ENCODE data around the gene PFN3.

PFN3 gene

DNA sequence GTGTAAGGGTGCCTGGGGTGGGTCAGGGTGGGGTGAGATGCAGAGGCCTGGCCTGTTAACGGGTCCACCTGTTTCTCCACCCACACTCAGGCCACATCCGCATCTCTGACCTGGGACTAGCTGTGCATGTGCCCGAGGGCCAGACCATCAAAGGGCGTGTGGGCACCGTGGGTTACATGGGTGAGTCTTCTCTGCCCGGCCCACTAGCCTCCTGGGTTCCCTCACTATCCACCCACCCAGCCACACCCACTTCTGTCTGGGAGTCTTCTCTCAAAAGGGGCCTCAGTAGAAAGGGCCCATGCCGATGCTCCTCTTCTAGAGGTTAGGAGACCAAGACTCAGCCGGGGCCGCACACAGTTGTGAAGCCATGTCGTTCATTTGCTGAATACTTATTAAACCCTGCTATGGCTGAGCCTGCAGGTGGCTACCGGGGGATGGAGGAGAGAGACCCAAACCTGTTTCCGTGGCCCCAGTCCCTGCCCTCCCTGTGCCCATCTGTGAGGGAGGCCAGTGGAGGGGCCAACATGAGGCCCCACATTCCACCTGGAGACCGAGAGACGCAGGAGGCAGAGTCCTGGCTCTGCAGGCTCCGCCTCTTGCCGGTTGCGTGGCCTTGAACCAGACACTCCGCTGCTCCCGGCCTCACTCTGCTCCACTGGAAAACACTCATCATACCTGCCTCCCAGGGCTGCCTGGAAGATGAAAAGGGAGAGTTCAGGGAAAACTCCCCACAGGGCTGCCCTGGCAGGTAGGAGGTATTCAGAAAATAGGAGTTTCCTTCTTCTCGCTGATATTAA is 34.7 kb upstream of the PFN3 start:
- TF ChIP-seq POLR2AphosphoS5 (IDR thresholded peaks at IDR 0.05; ENCODE audit: low read depth, low read length) (no peak), TAF1 (IDR thresholded peaks at IDR 0.05; ENCODE audit: borderline replicate concordance, insufficient read depth, low read length) (no peak), FOXP2 (optimal IDR thresholded peaks at IDR 0.05; ENCODE audit: borderline replicate concordance, extremely low read depth, extremely low read length, insufficient read depth) (no peak), SIN3A (IDR thresholded peaks at IDR 0.05; ENCODE audit: borderline replicate concordance, insufficient read depth, low read length) (no peak)
- TF ChIP-seq, protein P1, sequence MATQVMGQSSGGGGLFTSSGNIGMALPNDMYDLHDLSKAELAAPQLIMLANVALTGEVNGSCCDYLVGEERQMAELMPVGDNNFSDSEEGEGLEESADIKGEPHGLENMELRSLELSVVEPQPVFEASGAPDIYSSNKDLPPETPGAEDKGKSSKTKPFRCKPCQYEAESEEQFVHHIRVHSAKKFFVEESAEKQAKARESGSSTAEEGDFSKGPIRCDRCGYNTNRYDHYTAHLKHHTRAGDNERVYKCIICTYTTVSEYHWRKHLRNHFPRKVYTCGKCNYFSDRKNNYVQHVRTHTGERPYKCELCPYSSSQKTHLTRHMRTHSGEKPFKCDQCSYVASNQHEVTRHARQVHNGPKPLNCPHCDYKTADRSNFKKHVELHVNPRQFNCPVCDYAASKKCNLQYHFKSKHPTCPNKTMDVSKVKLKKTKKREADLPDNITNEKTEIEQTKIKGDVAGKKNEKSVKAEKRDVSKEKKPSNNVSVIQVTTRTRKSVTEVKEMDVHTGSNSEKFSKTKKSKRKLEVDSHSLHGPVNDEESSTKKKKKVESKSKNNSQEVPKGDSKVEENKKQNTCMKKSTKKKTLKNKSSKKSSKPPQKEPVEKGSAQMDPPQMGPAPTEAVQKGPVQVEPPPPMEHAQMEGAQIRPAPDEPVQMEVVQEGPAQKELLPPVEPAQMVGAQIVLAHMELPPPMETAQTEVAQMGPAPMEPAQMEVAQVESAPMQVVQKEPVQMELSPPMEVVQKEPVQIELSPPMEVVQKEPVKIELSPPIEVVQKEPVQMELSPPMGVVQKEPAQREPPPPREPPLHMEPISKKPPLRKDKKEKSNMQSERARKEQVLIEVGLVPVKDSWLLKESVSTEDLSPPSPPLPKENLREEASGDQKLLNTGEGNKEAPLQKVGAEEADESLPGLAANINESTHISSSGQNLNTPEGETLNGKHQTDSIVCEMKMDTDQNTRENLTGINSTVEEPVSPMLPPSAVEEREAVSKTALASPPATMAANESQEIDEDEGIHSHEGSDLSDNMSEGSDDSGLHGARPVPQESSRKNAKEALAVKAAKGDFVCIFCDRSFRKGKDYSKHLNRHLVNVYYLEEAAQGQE (IDR thresholded peaks at IDR 0.05; ENCODE audit: insufficient read depth in 1 of 2, low read depth in 2 of 2, low read length in 2 of 2): no peak

DNA sequence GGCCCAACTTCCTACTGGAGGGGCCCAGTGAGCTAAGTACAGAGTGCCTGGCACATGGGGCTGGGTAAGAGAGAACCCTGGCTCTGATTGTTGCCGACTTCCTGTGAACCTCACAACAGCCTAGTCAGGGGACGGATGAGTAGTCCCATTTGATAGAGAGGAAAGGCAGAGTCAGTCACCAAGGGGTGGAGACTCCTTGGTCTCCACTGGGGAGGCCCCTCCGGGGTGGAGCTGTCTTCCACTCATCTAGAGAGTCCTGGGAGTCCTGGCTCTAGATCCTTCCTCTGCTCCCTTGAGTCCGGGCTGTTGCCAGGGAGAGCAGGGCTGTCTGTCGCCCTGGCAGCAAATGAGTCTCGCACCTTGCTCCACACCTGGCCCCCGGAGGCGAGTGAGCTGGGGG is 34.0 kb upstream of the PFN3 start:
- TF ChIP-seq, protein P1 (IDR thresholded peaks at IDR 0.05; ENCODE audit: insufficient read depth in 1 of 2, low read depth in 2 of 2, low read length in 2 of 2): no peak
- TF ChIP-seq SIN3A (IDR thresholded peaks at IDR 0.05; ENCODE audit: borderline replicate concordance, insufficient read depth, low read length): no peak
- TF ChIP-seq FOXP2 (optimal IDR thresholded peaks at IDR 0.05; ENCODE audit: borderline replicate concordance, extremely low read depth, extremely low read length, insufficient read depth): no peak
- no peak for TF ChIP-seq TAF1 (IDR thresholded peaks at IDR 0.05; ENCODE audit: borderline replicate concordance, insufficient read depth, low read length)
- TF ChIP-seq POLR2AphosphoS5 (IDR thresholded peaks at IDR 0.05; ENCODE audit: low read depth, low read length): no peak

GRCh38 chr5:177433658-177434217 is 33.3 kb upstream of the PFN3 start:
- TF ChIP-seq, protein P1 (IDR thresholded peaks at IDR 0.05; ENCODE audit: insufficient read depth in 1 of 2, low read depth in 2 of 2, low read length in 2 of 2): no peak
- TF ChIP-seq SIN3A (IDR thresholded peaks at IDR 0.05; ENCODE audit: borderline replicate concordance, insufficient read depth, low read length): no peak
- TF ChIP-seq FOXP2 (optimal IDR thresholded peaks at IDR 0.05; ENCODE audit: borderline replicate concordance, extremely low read depth, extremely low read length, insufficient read depth): no peak
- TF ChIP-seq POLR2AphosphoS5 (IDR thresholded peaks at IDR 0.05; ENCODE audit: low read depth, low read length): no peak
- no peak for TF ChIP-seq TAF1 (IDR thresholded peaks at IDR 0.05; ENCODE audit: borderline replicate concordance, insufficient read depth, low read length)

DNA sequence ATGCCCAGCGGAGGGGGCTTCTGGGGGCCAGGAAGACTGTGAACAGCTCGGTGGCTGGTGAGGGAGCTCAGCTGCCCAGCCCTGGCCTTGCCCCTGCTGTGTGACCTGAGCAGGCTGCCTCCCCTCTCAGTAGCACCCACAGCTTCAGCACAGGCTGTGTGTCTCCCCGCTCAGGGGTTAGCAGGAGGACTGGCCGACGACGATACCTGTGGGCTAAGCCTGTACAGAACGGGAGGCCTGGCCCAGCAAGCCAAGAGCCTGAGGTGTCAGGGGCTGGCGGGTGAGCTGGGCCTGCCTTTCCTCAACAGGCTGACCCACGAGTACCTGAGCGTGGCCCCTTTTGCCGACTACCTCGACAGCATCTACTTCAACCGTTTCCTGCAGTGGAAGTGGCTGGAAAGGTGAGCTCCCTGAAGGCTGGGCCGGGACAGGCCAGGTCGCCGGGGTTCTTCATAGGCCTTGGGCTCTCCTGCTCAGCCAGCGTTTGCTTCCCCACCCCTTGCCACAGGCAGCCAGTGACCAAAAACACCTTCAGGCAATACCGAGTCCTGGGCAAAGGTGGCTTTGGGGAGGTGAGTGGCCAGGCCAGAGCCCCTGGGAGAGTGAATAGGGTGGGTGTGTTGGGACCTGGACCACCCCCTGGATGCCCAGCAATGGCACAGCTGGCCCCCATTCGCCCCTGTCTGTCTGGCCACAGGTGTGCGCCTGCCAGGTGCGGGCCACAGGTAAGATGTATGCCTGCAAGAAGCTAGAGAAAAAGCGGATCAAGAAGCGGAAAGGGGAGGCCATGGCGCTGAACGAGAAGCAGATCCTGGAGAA is 32.6 kb upstream of the PFN3 start:
- TF ChIP-seq TAF1 (IDR thresholded peaks at IDR 0.05; ENCODE audit: borderline replicate concordance, insufficient read depth, low read length) (no peak), SIN3A (IDR thresholded peaks at IDR 0.05; ENCODE audit: borderline replicate concordance, insufficient read depth, low read length) (no peak), FOXP2 (optimal IDR thresholded peaks at IDR 0.05; ENCODE audit: borderline replicate concordance, extremely low read depth, extremely low read length, insufficient read depth) (no peak), POLR2AphosphoS5 (IDR thresholded peaks at IDR 0.05; ENCODE audit: low read depth, low read length) (no peak)
- TF ChIP-seq, protein P1 (IDR thresholded peaks at IDR 0.05; ENCODE audit: insufficient read depth in 1 of 2, low read depth in 2 of 2, low read length in 2 of 2): no peak
